A549 (cell line): ENCODE results near the gene MESP1. TPM values are rescaled to one million over a fixed set of nuclear protein-coding genes. Genes with fewer than 3 reads are reported as not detected.

Source experiments
- ATAC-seq, 2 experiments: fragments of 200-7000 bp in 1 of 2; fragments of >200 bp in 1 of 2; cut with Nextera tagmentation in 1 of 2; cut with Tn5 transposase in 1 of 2; 3 replicates each; pipeline versions ENCODE4 v1.8.0 to v1.9.1; 2018 to 2020; ENCODE audit warnings: mild to moderate bottlenecking in 1 of 2, moderate library complexity in 1 of 2
- CTCF ChIA-PET: fragments of 300-600 bp; sonication (Branson Sonifier 250); formaldehyde crosslinking; extraction: SDS; loops from one replicate; lab custom pipeline; 2021; ENCODE audit warnings: antibody characterized with exemption, inconsistent platforms; lab: Yijun Ruan, JAX
- POLR2A ChIA-PET: fragments of 350-600 bp; formaldehyde crosslinking; extraction: SDS; loops from one replicate; lab custom pipeline; 2021; ENCODE audit warnings: antibody characterized with exemption, inconsistent platforms; lab: Yijun Ruan, JAX
- DNase-seq, 2 experiments: peaks; one replicate each; pipeline versions ENCODE4 v3.0.0 to v3.0.0-alpha.2; 2011 to 2016; ENCODE audit warnings: low read depth in 1 of 2, low spot score in 1 of 2
- FAIRE-seq: peaks from 2 replicates; lab custom pipeline; 2011; peaks lifted over from hg19 to GRCh38; lab: Jason Lieb, UNC
- H3K27ac ChIP-seq, 2 experiments: fragments of >200 bp; sonication (Bioruptor Twin); formaldehyde crosslinking; 3 replicates each; pipeline ENCODE4 v1.5.1; 2016 to 2017
- H3K4me1 ChIP-seq: fragments of >200 bp; sonication (Bioruptor Twin); formaldehyde crosslinking; 3 replicates; pipeline ENCODE4 v1.6.1; 2016
- H3K4me2 ChIP-seq: fragments of >200 bp; sonication (Bioruptor Twin); formaldehyde crosslinking; 3 replicates; pipeline ENCODE4 v1.6.1; 2016
- H3K4me3 ChIP-seq: fragments of >200 bp; sonication (Bioruptor Twin); formaldehyde crosslinking; 3 replicates; pipeline ENCODE4 v1.5.1; 2016
- H3K9me3 ChIP-seq: fragments of >200 bp; sonication (Bioruptor Twin); formaldehyde crosslinking; 3 replicates; pipeline ENCODE4 v1.6.1; 2016
- BCL3 ChIP-seq: fragments of >200 bp; sonication (Bioruptor Twin); formaldehyde crosslinking; IDR thresholded peaks from 3 replicates; pipeline ENCODE4 v1.6.1; 2016
- CHD2 ChIP-seq: fragments of 150-350 bp; IDR thresholded peaks from 2 replicates; pipeline ENCODE4 v1.6.1; 2014; ENCODE audit warnings: low read length; ENCODE audit not compliant: partially characterized antibody
- CHD4 ChIP-seq: fragments of 200-600 bp; sonication (generic); IDR thresholded peaks from 2 replicates; pipeline ENCODE4 v1.6.1; 2016; ENCODE audit warnings: antibody characterized with exemption, mild to moderate bottlenecking, borderline replicate concordance
- EHMT2 ChIP-seq: fragments of 200-600 bp; sonication (generic); IDR thresholded peaks from 2 replicates; pipeline ENCODE4 v1.6.1; 2016; ENCODE audit warnings: antibody characterized with exemption, low read depth, mild to moderate bottlenecking, moderate library complexity
- HDAC2 ChIP-seq: fragments of 200-600 bp; sonication (generic); IDR thresholded peaks from 2 replicates; pipeline ENCODE4 v1.6.1; 2016
- HEYL ChIP-seq: fragments of 250-450 bp; sonication (Bioruptor Pico); IDR thresholded peaks from 2 replicates; pipeline ENCODE4 v1.8.0; 2021; ENCODE audit warnings: mild to moderate bottlenecking, moderate library complexity
- HOXA7 ChIP-seq: fragments of 250-450 bp; sonication (Bioruptor Pico); IDR thresholded peaks from 2 replicates; pipeline ENCODE4 v1.5.0; 2020; ENCODE audit warnings: mild to moderate bottlenecking, moderate library complexity
- JUN ChIP-seq, 2 experiments: fragments of >200 bp; sonication (Bioruptor Twin); formaldehyde crosslinking; IDR thresholded peaks; 2 replicates in 1 of 2; 3 replicates in 1 of 2; pipeline ENCODE4 v1.6.1; 2016 to 2017
- KDM1A ChIP-seq: fragments of 200-600 bp; sonication (generic); IDR thresholded peaks from 2 replicates; pipeline ENCODE4 v1.6.1; 2016; ENCODE audit warnings: low read depth, mild to moderate bottlenecking
- MAFK ChIP-seq: fragments of 450-650 bp; IDR thresholded peaks from 2 replicates; pipeline ENCODE4 v1.6.1; 2014; ENCODE audit not compliant: partially characterized antibody
- MAX ChIP-seq: IDR thresholded peaks from 2 replicates; pipeline ENCODE4 v1.6.1; 2012
- NR3C1 ChIP-seq: fragments of >200 bp; sonication (Bioruptor Twin); formaldehyde crosslinking; IDR thresholded peaks from 3 replicates; pipeline ENCODE4 v1.6.1; 2017
- PHF8 ChIP-seq: fragments of 200-600 bp; sonication (generic); IDR thresholded peaks from 2 replicates; pipeline ENCODE4 v1.6.1; 2016; ENCODE audit warnings: low read depth, mild to moderate bottlenecking, antibody characterized with exemption, moderate library complexity, borderline replicate concordance
- POLR2A ChIP-seq: IDR thresholded peaks from 2 replicates; pipeline ENCODE4 v1.6.1; 2012; ENCODE audit warnings: mild to moderate bottlenecking, low read length
- POLR2AphosphoS2 ChIP-seq: conservative IDR thresholded peaks from 2 replicates; pipeline ENCODE4 v1.6.1; 2012; ENCODE audit warnings: low read length, improper control_type of control experiment, inconsistent platforms
- RARB ChIP-seq: fragments of 250-450 bp; sonication (Bioruptor Pico); IDR thresholded peaks from 2 replicates; pipeline ENCODE4 v1.8.0; 2021; ENCODE audit warnings: mild to moderate bottlenecking, moderate library complexity
- RFX5 ChIP-seq: fragments of 450-650 bp; IDR thresholded peaks from 2 replicates; pipeline ENCODE4 v1.7.1; 2014; ENCODE audit warnings: antibody characterized with exemption, mild to moderate bottlenecking, moderate library complexity
- RNF2 ChIP-seq: fragments of 200-600 bp; sonication (generic); IDR thresholded peaks from 2 replicates; pipeline ENCODE4 v1.6.1; 2016; ENCODE audit warnings: low read depth, mild to moderate bottlenecking, antibody characterized with exemption, moderate library complexity, borderline replicate concordance
- SMC3 ChIP-seq: fragments of >200 bp; sonication (Bioruptor Twin); formaldehyde crosslinking; IDR thresholded peaks from 3 replicates; pipeline ENCODE4 v1.6.1; 2018; ENCODE audit warnings: inconsistent platforms
- SREBF2 ChIP-seq: fragments of 450-650 bp; IDR thresholded peaks from 2 replicates; pipeline ENCODE4 v1.6.1; 2014; ENCODE audit warnings: mild to moderate bottlenecking, moderate library complexity
- TFCP2L1 ChIP-seq: fragments of 250-450 bp; sonication (Bioruptor Pico); IDR thresholded peaks from 2 replicates; pipeline ENCODE4 v1.5.0; 2021; ENCODE audit warnings: mild to moderate bottlenecking
- TP53 ChIP-seq: fragments of 250-450 bp; sonication (Bioruptor Pico); IDR thresholded peaks from 2 replicates; pipeline ENCODE4 v1.5.0; 2021; ENCODE audit warnings: mild to moderate bottlenecking, moderate library complexity
- ZFP36 ChIP-seq: fragments of 450-650 bp; IDR thresholded peaks from 2 replicates; pipeline ENCODE4 v1.6.1; 2014; ENCODE audit warnings: borderline replicate concordance; ENCODE audit not compliant: partially characterized antibody
- ZNF302 ChIP-seq: fragments of 250-450 bp; sonication (Bioruptor Pico); IDR thresholded peaks from 2 replicates; pipeline ENCODE4 v1.9.0; 2021; ENCODE audit warnings: inconsistent platforms, mild to moderate bottlenecking, moderate library complexity
- WGBS: methylation state at CpG from one replicate; pipeline ENCODE4 v1.1.6; 2017; ENCODE audit errors: missing lambda C conversion rate; 5-methylcytosine and 5-hydroxymethylcytosine counted together
- polyA plus RNA-seq, 4 experiments: library from polyadenylated mRNA; depleted of rRNA in 3 of 4; stranded (reverse); fragments of >200 nt; fragmentation: RNase III in 1 of 4; extraction: RNeasy Plus Mini Kit Qiagen cat#74134 plus additional on column Dnase treatment in 1 of 4; gene quantifications; 2 replicates in 3 of 4; 3 replicates in 1 of 4; pipeline ENCODE4 v1.2.3, GENCODE V29; 2011 to 2017

Gene MESP1
- polyA plus RNA-seq, 2 of the 4 experiments (the other 2 are of a cell fraction) = 1.2 to 2.7 TPM

- no peak overlapping the region for H3K4me3 ChIP-seq
- no peak for TF ChIP-seq JUN (IDR thresholded peaks at IDR 0.05)
- no peak for TF ChIP-seq SREBF2
- TF ChIP-seq HOXA7 (CRISPR knock-in tag) = no peak
- TF ChIP-seq HEYL (CRISPR knock-in tag) = no peak
- no peak for TF ChIP-seq POLR2A
- TF ChIP-seq RNF2 = no peak
- no peak for TF ChIP-seq CHD4
- TF ChIP-seq NR3C1 = no peak
- TF ChIP-seq ZFP36 = peak; percentile 91
- TF ChIP-seq, all 56 proteins: peak for 1
- no peak overlapping the region for H3K4me2 ChIP-seq
- FAIRE-seq = no peak
- no peaks in the 10 kb centered on the region for H3K9me3 ChIP-seq
- ATAC-seq = no peak
- 86% methylated on average over 2 of the region's 2 CpGs for WGBS
- H3K4me1 ChIP-seq = peaks cover 18% of the 10 kb centered on the region; the same call in 2 of the 3 replicates
- POLR2A ChIA-PET = no interaction called here
- CTCF ChIA-PET = interaction anchor here (0.6 to 2.9 kb wide), 4 partner anchors 12 to 99 kb away, joined by 3 to 22 read pairs (median 3); no protein-coding TSS in a partner anchor
- DNase-seq = no peak
- no peak overlapping the region for H3K27ac ChIP-seq
Measured at GRCh38 chr15:89799918-89800498, 49.0 kb upstream of the MESP1 start.

GRCh38 chr15:89799011-89799911 lies 48.2 kb upstream of the MESP1 start:
- Histone ChIP-seq H3K9me3 (no peaks in the 10 kb centered on the region), H3K4me2 (no peak overlapping the region), H3K4me1 (peaks cover 25% of the 10 kb centered on the region), H3K27ac (no peak overlapping the region), H3K4me3 (no peak overlapping the region)
- DNase-seq (no peak), ATAC-seq (no peak; a peak in 1 of 6 replicates), FAIRE-seq (no peak)
- POLR2A ChIA-PET = interaction anchor here (0.5 kb wide), 1 partner anchor 31 kb away, joined by 3 read pairs; no protein-coding TSS in a partner anchor
- WGBS = 77% methylated on average over 20 of the region's 20 CpGs
- CTCF ChIA-PET = interaction anchor here (0.6 to 2.9 kb wide), 7 partner anchors 10 to 99 kb away, joined by 3 to 22 read pairs (median 7); no protein-coding TSS in a partner anchor
- TF ChIP-seq TFCP2L1 (CRISPR knock-in tag) (no peak), HDAC2 (no peak), MAFK (no peak), PHF8 (no peak), KDM1A (no peak), CHD2 (no peak), TP53 (CRISPR knock-in tag) (no peak), BCL3 (no peak), POLR2AphosphoS2 (no peak), MAX (no peak), EHMT2 (no peak), RARB (CRISPR knock-in tag) (no peak), SMC3 (no peak), ZFP36 (no peak), HEYL (CRISPR knock-in tag) (no peak), ZNF302 (CRISPR knock-in tag) (no peak), RFX5 (no peak)
